ENCODE data around the gene ANKRD28.
"Not testable (repeated sequence)": the region's sequence is repeated elsewhere in the genome, so short reads cannot be mapped to it uniquely, and the experiment has no call there.

ANKRD28 gene

GRCh38 chr3:15797642-15798303, at the start of gene ANKRD28:
Gene ANKRD28 (minus strand): TSS chr3:15797979. CDS start chr3:15796521, 1,458 bp downstream.
- Histone ChIP-seq H3K27me3 (ENCODE audit: control insufficient read depth in 5 of 5, insufficient read depth in 4 of 5, low read length in 5 of 5) (no peaks in the 10 kb centered on the region), H3K27ac (ENCODE audit: low read depth, low read length) (peak within 1 kb of the TSS; percentile 95), H3K4me3 (ENCODE audit: low read depth in 1 of 5, low read length in 5 of 5) (peak within 1 kb of the TSS; percentile 69 to 82 (median 77)), H3K9me3 (ENCODE audit: control insufficient read depth in 5 of 5, low read length in 5 of 5) (no peaks in the 10 kb centered on the region), H3K36me3 (ENCODE audit: control insufficient read depth in 5 of 5, insufficient read depth in 5 of 5, low read length in 5 of 5) (no peaks in the 10 kb centered on the region), H3K9ac (ENCODE audit: low read length in 5 of 5) (peak within 1 kb of the TSS; percentile 74 to 97 (median 81)), H3K4me1 (ENCODE audit: control insufficient read depth in 5 of 5, insufficient read depth in 5 of 5, low read length in 5 of 5) (peaks cover 0 to 47% (median 34%) of the 10 kb centered on the region in 5 donors)

- Histone ChIP-seq H3K27ac (ENCODE audit: low read depth, low read length) (no peak overlapping the region), H3K4me3 (ENCODE audit: low read depth in 1 of 5, low read length in 5 of 5) (no peak overlapping the region), H3K4me1 (ENCODE audit: control insufficient read depth in 5 of 5, insufficient read depth in 5 of 5, low read length in 5 of 5) (peaks cover 0 to 3% (median 0%) of the 10 kb centered on the region in 5 donors), H3K27me3 (ENCODE audit: control insufficient read depth in 5 of 5, insufficient read depth in 4 of 5, low read length in 5 of 5) (no peaks in the 10 kb centered on the region), H3K36me3 (ENCODE audit: control insufficient read depth in 5 of 5, insufficient read depth in 5 of 5, low read length in 5 of 5) (no peaks in the 10 kb centered on the region), H3K9ac (ENCODE audit: low read length in 5 of 5) (no peak overlapping the region), H3K9me3 (ENCODE audit: control insufficient read depth in 5 of 5, low read length in 5 of 5) (peaks cover 0 to 2% (median 0%) of the 10 kb centered on the region in 5 donors)
Measured at GRCh38 chr3:15847239-15847638, 49.5 kb upstream of the ANKRD28 start.

- Histone ChIP-seq H3K27me3 (ENCODE audit: control insufficient read depth in 5 of 5, insufficient read depth in 4 of 5, low read length in 5 of 5) (no peaks in the 10 kb centered on the region), H3K36me3 (ENCODE audit: control insufficient read depth in 5 of 5, insufficient read depth in 5 of 5, low read length in 5 of 5) (no peaks in the 10 kb centered on the region), H3K27ac (ENCODE audit: low read depth, low read length) (no peak overlapping the region), H3K4me1 (ENCODE audit: control insufficient read depth in 5 of 5, insufficient read depth in 5 of 5, low read length in 5 of 5) (peaks cover 0 to 3% (median 0%) of the 10 kb centered on the region in 5 donors), H3K4me3 (ENCODE audit: low read depth in 1 of 5, low read length in 5 of 5) (no peak overlapping the region), H3K9me3 (ENCODE audit: control insufficient read depth in 5 of 5, low read length in 5 of 5) (peaks cover 0 to 3% (median 1%) of the 10 kb centered on the region in 5 donors), H3K9ac (ENCODE audit: low read length in 5 of 5) (no peak overlapping the region)
Measured at GRCh38 chr3:15846606-15847005, 48.8 kb upstream of the ANKRD28 start.

GRCh38 chr3:15845475-15845874, 47.7 kb upstream of the ANKRD28 start:
- Histone ChIP-seq H3K9me3 (ENCODE audit: control insufficient read depth in 5 of 5, low read length in 5 of 5) (peaks cover 0 to 10% (median 3%) of the 10 kb centered on the region in 5 donors), H3K27me3 (ENCODE audit: control insufficient read depth in 5 of 5, insufficient read depth in 4 of 5, low read length in 5 of 5) (no peaks in the 10 kb centered on the region), H3K4me3 (ENCODE audit: low read depth in 1 of 5, low read length in 5 of 5) (no peak overlapping the region), H3K36me3 (ENCODE audit: control insufficient read depth in 5 of 5, insufficient read depth in 5 of 5, low read length in 5 of 5) (no peaks in the 10 kb centered on the region), H3K9ac (ENCODE audit: low read length in 5 of 5) (no peak overlapping the region), H3K4me1 (ENCODE audit: control insufficient read depth in 5 of 5, insufficient read depth in 5 of 5, low read length in 5 of 5) (peaks cover 0 to 3% (median 0%) of the 10 kb centered on the region in 5 donors), H3K27ac (ENCODE audit: low read depth, low read length) (no peak overlapping the region)

- H3K27ac ChIP-seq (ENCODE audit: low read depth, low read length), result no peak overlapping the region
- no peaks in the 10 kb centered on the region for H3K27me3 ChIP-seq (ENCODE audit: control insufficient read depth in 5 of 5, insufficient read depth in 4 of 5, low read length in 5 of 5)
- H3K9ac ChIP-seq (ENCODE audit: low read length in 5 of 5), result no peak overlapping the region
- no peak overlapping the region for H3K4me3 ChIP-seq (ENCODE audit: low read depth in 1 of 5, low read length in 5 of 5)
- H3K9me3 ChIP-seq (ENCODE audit: control insufficient read depth in 5 of 5, low read length in 5 of 5), result peaks cover 0 to 13% (median 4%) of the 10 kb centered on the region in 5 donors
- H3K4me1 ChIP-seq (ENCODE audit: control insufficient read depth in 5 of 5, insufficient read depth in 5 of 5, low read length in 5 of 5), result peaks cover 0 to 3% (median 0%) of the 10 kb centered on the region in 5 donors
- no peaks in the 10 kb centered on the region for H3K36me3 ChIP-seq (ENCODE audit: control insufficient read depth in 5 of 5, insufficient read depth in 5 of 5, low read length in 5 of 5)
Measured at GRCh38 chr3:15844889-15845288, 47.1 kb upstream of the ANKRD28 start.

GRCh38 chr3:15841091-15841973, 43.6 kb upstream of the ANKRD28 start:
- peaks cover 0 to 11% (median 5%) of the 10 kb centered on the region in 5 donors for H3K9me3 ChIP-seq (ENCODE audit: control insufficient read depth in 5 of 5, low read length in 5 of 5)
- H3K27ac ChIP-seq (ENCODE audit: low read depth, low read length); H3K4me3 ChIP-seq (ENCODE audit: low read depth in 1 of 5, low read length in 5 of 5); H3K4me1 ChIP-seq (ENCODE audit: control insufficient read depth in 5 of 5, insufficient read depth in 5 of 5, low read length in 5 of 5); H3K36me3 ChIP-seq (ENCODE audit: control insufficient read depth in 5 of 5, insufficient read depth in 5 of 5, low read length in 5 of 5); H3K27me3 ChIP-seq (ENCODE audit: control insufficient read depth in 5 of 5, insufficient read depth in 4 of 5, low read length in 5 of 5); H3K9ac ChIP-seq (ENCODE audit: low read length in 5 of 5): not testable (repeated sequence)

- Histone ChIP-seq H3K27me3 (ENCODE audit: control insufficient read depth in 5 of 5, insufficient read depth in 4 of 5, low read length in 5 of 5) (no peaks in the 10 kb centered on the region), H3K4me3 (ENCODE audit: low read depth in 1 of 5, low read length in 5 of 5) (no peak overlapping the region), H3K27ac (ENCODE audit: low read depth, low read length) (no peak overlapping the region), H3K4me1 (ENCODE audit: control insufficient read depth in 5 of 5, insufficient read depth in 5 of 5, low read length in 5 of 5) (no peaks in the 10 kb centered on the region), H3K9me3 (ENCODE audit: control insufficient read depth in 5 of 5, low read length in 5 of 5) (peaks cover 0 to 11% (median 5%) of the 10 kb centered on the region in 5 donors), H3K9ac (ENCODE audit: low read length in 5 of 5) (no peak overlapping the region), H3K36me3 (ENCODE audit: control insufficient read depth in 5 of 5, insufficient read depth in 5 of 5, low read length in 5 of 5) (no peaks in the 10 kb centered on the region)
Measured at GRCh38 chr3:15839568-15839967, 41.8 kb upstream of the ANKRD28 start.

- H3K9ac ChIP-seq (ENCODE audit: low read length in 5 of 5), result no peak overlapping the region
- H3K36me3 ChIP-seq (ENCODE audit: control insufficient read depth in 5 of 5, insufficient read depth in 5 of 5, low read length in 5 of 5), result no peaks in the 10 kb centered on the region
- H3K4me1 ChIP-seq (ENCODE audit: control insufficient read depth in 5 of 5, insufficient read depth in 5 of 5, low read length in 5 of 5), result no peaks in the 10 kb centered on the region
- H3K27me3 ChIP-seq (ENCODE audit: control insufficient read depth in 5 of 5, insufficient read depth in 4 of 5, low read length in 5 of 5), result no peaks in the 10 kb centered on the region
- no peak overlapping the region for H3K27ac ChIP-seq (ENCODE audit: low read depth, low read length)
- no peak overlapping the region for H3K4me3 ChIP-seq (ENCODE audit: low read depth in 1 of 5, low read length in 5 of 5)
- no peaks in the 10 kb centered on the region for H3K9me3 ChIP-seq (ENCODE audit: control insufficient read depth in 5 of 5, low read length in 5 of 5)
Measured at GRCh38 chr3:15831927-15832326, 34.1 kb upstream of the ANKRD28 start.

GRCh38 chr3:15825016-15825415, 27.2 kb upstream of the ANKRD28 start:
- H3K36me3 ChIP-seq (ENCODE audit: control insufficient read depth in 5 of 5, insufficient read depth in 5 of 5, low read length in 5 of 5), result no peaks in the 10 kb centered on the region
- no peaks in the 10 kb centered on the region for H3K9me3 ChIP-seq (ENCODE audit: control insufficient read depth in 5 of 5, low read length in 5 of 5)
- no peak overlapping the region for H3K4me3 ChIP-seq (ENCODE audit: low read depth in 1 of 5, low read length in 5 of 5)
- H3K9ac ChIP-seq (ENCODE audit: low read length in 5 of 5), result no peak overlapping the region
- no peak overlapping the region for H3K27ac ChIP-seq (ENCODE audit: low read depth, low read length)
- H3K4me1 ChIP-seq (ENCODE audit: control insufficient read depth in 5 of 5, insufficient read depth in 5 of 5, low read length in 5 of 5), result peaks cover 0 to 17% (median 6%) of the 10 kb centered on the region in 5 donors
- H3K27me3 ChIP-seq (ENCODE audit: control insufficient read depth in 5 of 5, insufficient read depth in 4 of 5, low read length in 5 of 5), result no peaks in the 10 kb centered on the region

GRCh38 chr3:15823092-15823491, 25.3 kb upstream of the ANKRD28 start:
- H3K36me3 ChIP-seq (ENCODE audit: control insufficient read depth in 5 of 5, insufficient read depth in 5 of 5, low read length in 5 of 5), result no peaks in the 10 kb centered on the region
- H3K9ac ChIP-seq (ENCODE audit: low read length in 5 of 5), result no peak overlapping the region
- no peak overlapping the region for H3K4me3 ChIP-seq (ENCODE audit: low read depth in 1 of 5, low read length in 5 of 5)
- no peaks in the 10 kb centered on the region for H3K27me3 ChIP-seq (ENCODE audit: control insufficient read depth in 5 of 5, insufficient read depth in 4 of 5, low read length in 5 of 5)
- no peaks in the 10 kb centered on the region for H3K9me3 ChIP-seq (ENCODE audit: control insufficient read depth in 5 of 5, low read length in 5 of 5)
- peaks cover 0 to 17% (median 6%) of the 10 kb centered on the region in 5 donors for H3K4me1 ChIP-seq (ENCODE audit: control insufficient read depth in 5 of 5, insufficient read depth in 5 of 5, low read length in 5 of 5)
- no peak overlapping the region for H3K27ac ChIP-seq (ENCODE audit: low read depth, low read length)
